ENCODE data around the gene MOGAT3. TPM values are rescaled to one million over a fixed set of nuclear protein-coding genes. Genes with fewer than 3 reads are reported as not detected.
"Not testable (repeated sequence)": the region's sequence is repeated elsewhere in the genome, so short reads cannot be mapped to it uniquely, and the experiment has no call there.

Gene MOGAT3
- total RNA-seq, 1 donor from 2014 or later: not detected

DNA sequence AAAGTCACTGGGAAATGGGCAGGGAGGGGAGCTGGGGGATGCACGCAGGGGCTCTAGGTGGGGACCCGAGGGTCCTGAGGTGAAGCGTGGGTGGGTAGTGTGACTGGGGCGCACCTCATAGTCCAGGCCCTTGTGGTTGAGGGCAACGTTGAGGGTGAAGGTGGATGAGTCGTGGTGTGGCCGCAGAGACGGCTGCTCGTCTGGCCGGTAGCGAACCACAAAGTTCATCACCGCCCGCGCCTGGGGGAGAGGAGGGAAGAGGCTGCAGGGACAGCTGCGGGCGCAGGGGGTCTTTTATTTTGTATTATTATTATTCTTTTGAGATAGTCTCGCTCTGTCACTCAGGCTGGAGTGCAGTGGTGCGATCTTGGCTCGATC is 5.8 kb upstream of the MOGAT3 start:
- intact Hi-C loops (cut with micrococcal nuclease): no loop called here

DNA sequence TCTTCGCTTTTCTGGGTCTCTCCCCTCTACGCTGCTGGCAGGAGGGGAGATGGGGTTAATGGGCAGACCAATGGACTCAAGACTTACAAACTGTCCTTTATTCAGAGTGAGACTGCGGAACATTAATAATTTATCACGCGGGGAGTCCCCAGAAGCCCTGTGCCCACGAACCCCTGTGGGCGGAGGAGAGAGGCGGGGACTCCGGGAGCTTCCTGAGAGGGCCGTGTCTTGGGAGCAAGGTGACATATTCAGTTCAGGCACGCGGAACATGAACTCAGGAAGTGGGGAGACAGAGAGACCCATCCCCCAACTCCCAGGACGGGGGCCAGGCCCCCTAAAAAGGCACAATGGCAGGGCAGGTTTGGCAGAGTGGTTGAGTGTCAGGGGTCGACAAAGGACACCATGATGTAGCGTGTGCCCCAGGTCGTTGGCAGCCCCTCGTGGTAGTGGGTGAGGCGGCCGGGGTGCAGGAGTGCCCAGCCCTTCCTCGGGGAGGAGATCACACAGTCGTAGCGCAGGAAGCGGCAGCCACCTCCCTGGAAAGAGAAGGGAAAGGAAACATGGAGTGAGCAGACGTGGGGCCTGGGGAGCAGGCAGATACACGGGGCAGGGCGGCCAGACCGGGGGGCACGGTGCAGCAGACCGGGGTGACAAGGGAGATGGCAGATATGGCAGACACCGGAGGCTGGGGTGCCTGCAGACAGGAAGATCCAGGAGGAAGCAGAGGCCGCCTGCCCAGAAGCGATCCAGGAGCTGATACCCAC is 5.2 kb upstream of the MOGAT3 start:
- intact Hi-C loops (cut with micrococcal nuclease): no loop called here

DNA sequence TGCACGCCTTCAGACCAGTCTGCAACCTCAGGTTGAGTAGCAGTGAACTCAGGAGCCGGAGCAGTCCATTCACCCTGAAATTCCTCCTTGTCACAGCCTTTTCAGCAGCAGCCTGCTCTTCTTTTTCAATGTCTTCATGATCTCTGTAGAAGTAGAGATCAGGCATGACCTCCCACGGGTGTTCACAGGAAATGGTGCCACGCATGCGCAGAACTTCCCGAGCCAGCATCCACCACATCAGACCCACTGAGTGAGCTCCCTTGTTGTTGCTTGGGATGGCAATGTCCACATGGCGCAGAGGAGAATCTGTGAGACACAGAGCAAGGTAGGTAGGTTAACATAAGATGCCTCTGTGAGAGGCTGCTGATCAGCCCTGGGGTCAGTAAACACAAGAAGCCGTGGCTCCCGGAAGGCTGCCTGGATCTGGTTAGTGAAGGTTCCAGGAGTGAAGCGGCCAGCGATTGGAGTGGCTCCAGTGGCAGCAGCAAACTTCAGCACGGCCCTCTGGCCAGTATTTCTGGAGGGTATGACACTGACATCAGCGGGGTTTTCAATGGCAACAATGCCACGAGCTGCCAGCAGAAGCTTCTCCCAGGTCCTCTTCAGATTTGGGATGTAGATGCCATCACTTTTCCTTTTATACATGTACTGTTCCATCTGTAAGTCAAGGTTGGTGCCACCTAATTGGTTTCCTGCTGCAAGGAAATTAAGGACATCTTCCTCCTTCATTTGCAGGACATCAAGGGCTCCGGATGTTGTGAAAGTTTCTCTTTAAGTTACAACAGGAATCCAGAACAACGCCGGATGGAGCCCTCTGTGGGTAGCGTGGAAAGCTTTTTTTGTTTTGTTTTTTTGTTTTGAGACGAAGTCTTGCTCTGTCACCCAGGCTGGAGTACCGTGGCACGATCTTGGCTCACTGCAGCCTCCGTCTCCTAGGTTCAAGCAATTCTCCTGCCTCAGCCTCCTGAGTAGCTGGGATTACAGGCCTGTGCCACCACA is 3.2 kb upstream of the MOGAT3 start:
- intact Hi-C loops (cut with micrococcal nuclease): loop anchor here (5.0 kb wide), 1 partner anchor 38 kb away; no protein-coding TSS in a partner anchor

DNA sequence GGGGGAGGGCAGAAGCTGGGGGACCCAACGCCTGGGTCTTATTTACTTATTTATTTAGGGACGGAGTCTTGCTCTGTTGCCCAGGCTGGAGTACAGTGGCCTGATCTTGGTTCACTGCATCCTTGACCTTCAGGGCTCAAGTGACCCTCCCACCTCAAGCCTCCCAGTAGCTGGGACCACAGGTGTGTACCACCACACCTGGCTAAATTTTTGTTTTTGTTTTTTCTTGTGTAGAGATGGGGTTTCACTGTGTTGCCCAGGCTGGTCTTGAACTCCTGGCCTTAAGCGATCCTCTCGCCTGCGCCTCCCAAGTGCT is 1.7 kb upstream of the MOGAT3 start:
- intact Hi-C loops (cut with micrococcal nuclease): loop anchor here (5.0 kb wide), 1 partner anchor 40 kb away; no protein-coding TSS in a partner anchor

DNA sequence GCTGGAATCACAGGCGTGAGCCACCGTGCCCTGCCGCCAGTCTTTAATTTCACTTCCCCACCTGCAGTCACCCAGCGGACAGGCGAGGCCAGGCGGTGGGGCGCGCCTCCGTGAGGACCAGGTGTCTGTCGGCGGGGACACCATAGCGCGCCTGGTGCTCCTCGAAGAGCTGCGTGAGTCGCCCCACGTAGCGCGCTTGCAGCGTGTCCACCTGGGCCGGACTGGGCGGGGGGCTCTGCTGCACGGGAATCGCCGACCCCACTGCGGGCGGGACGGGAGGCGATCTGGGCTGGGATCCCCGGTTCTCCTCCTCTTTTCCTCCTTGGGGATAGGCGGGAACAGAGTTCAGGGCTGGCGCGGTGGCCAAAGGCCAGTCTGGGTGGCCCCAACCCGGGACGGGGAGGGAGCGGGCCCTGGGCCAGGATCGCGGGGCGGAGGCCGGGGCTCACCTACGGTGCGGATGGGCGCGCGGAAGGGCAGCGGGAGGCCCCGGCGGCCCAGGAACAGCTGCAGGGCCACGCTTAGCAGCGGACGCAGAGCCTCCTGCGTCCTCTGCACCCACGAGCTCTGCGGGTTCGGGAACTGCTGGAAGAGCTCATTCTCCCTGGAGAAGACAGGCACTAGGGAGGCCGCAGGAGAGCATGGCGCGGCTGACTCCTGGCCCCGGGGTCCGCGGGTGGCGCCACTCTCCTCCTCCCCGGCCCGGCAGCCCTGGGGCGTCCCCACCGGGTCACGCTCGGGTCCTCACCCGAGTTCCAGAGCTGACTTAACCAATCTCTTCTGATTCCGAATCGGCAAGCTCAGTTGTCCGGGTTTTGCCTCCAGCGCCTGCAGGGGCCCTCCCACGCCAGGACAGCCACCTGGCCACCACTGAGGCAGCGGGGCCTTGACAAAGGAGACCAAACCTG is 1.1 kb upstream of the MOGAT3 start:
- intact Hi-C loops (cut with micrococcal nuclease): loop anchor here (5.0 kb wide), 1 partner anchor 40 kb away; no protein-coding TSS in a partner anchor

DNA sequence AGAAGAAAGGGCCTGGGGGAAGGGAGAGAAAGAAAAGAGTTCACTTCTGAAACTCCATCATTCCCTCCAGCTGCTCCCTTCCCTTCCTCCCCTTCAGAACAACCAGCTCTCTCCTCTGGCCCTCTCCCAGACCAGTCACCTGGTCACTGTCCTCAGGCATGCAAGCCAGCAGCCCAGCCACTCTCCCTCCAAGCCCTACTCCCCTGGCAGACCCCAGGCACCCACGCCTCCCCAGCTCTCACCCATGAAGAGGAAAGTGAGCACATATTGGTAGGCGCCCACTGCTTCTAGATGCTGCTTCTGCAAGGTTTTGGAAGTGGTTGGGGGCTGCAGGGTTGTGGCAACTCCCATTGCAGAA is 353 bp downstream of the MOGAT3 start:
- intact Hi-C loops (cut with micrococcal nuclease): loop anchor here (5.0 kb wide), 1 partner anchor 42 kb away; no protein-coding TSS in a partner anchor

DNA sequence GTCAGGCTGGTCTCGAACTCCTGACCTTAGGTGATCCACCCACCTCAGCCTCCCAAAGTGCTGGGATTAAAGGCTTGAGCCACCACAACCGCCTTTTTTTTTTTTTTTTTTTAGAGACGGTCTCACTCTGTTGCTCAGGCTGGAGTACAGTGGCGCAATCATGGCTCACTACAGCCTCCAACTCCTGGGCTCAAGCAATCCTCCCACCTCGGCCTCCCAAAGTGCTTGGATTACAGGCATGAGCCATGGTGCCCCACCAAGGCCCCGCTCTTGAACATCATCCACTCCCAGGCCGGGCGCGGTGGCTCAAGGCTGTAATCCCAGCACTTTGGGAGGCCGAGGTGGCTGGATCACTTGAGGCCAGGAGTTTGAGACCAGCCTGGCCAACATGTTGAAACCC is 1.3 kb downstream of the MOGAT3 start:
- intact Hi-C loops (cut with micrococcal nuclease): not testable (repeated sequence)

DNA sequence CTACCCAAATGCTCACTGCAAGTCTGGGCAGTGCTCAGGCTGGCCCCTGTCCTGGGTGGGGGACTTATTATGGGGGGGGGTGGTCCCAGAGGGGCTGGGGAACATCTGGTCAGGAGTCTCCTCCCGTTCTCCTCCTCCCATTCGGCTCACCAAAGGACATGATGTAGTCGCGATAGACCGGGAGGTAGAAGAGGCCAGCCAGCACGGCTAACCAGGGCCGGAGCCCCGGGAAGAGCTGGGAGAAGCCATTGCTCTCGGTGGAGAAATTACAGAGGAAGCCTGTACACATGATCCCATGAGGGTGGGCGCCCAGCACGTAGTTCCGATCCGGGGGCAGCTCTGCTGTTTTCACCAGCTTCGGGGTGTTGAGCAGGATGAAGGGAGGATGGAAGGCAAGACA is 2.4 kb downstream of the MOGAT3 start:
- intact Hi-C loops (cut with micrococcal nuclease): no loop called here

DNA sequence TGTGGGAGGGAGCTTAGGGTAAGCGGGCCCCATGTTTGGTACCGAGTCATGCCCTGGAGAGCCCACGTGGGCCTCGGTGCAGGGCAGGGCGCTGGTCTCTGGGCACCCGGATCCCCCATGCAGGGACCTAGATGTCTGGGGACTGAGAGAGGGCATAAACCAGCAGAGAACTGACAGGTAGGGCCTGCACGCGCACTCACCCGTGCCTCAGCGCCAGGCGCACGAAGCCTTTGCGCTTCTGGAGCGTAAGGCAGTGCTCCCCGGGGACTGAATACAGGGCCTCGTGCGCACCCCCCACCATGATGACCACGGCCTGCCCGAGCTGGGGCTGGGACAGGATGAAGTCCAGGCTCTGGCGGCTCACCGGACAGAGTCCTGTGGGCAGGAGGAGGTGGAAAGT is 2.8 kb downstream of the MOGAT3 start:
- intact Hi-C loops (cut with micrococcal nuclease): no loop called here

DNA sequence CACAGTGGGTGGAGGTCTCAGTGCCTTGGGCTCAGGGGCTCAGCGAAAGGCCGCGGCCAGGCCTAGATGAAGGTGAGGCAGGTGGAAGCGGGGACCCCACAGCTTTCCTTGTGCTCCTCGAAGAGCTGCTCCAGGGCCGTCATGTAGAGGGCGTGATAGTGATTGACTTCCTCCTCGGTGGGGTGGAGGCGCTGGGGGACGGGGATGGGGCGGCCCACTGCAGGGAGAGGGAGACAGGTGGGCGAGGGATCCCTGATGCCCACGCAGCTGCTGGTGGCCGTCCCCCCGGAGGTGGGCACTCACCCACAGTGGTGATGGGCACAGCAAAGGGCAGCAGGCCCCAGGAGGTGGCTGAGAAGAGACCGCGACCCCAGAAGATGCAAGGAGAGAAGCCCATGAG is 5.0 kb downstream of the MOGAT3 start:
- intact Hi-C loops (cut with micrococcal nuclease): no loop called here

DNA sequence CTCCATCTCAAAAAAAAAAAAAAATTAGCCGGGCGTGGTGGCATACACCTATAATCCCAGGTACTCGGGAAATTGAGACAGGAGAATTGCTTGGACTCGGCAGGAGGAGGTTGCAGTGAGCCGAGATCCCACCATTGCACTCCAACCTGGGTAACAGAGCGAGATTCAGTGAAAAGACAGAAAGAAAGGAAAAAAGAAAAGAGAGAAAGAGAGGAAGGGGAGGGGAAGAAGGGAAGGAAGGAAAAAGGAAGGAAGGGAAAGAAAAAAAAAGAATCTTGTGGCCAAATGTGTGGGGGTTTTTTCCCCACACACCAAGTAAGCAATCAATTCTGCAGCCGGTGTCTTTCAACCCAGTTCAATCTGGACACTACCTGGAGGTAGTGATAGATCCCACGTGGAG is 11.7 kb downstream of the MOGAT3 start:
- intact Hi-C loops (cut with micrococcal nuclease): no loop called here

DNA sequence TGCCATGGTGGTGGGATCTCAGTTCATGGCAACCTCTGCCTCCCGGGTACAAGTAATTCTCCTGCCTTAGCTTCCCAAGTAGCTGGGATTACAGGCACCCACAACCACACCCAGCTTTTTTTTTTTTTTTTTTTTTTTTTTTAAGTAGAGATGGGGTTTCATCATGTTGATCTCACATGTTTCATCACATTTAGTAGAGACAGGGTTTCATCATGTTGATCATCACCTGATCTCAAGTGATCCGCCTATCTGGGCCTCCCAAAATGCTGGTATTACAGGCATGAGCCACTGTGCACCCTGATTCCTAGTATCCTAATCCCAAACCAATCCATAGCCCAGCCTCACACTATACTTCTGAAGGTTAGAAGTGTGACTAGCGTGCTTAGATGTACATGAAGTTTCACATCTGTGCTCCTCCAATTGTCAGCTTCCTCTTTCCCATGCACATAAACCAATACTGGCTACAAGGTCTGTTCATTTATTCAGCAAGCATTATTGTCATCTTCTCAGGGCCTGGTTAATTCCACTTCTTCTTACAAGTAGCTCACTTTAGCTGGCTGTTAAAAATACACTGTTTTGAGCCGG is 13.9 kb downstream of the MOGAT3 start:
- intact Hi-C loops (cut with micrococcal nuclease): no loop called here

DNA sequence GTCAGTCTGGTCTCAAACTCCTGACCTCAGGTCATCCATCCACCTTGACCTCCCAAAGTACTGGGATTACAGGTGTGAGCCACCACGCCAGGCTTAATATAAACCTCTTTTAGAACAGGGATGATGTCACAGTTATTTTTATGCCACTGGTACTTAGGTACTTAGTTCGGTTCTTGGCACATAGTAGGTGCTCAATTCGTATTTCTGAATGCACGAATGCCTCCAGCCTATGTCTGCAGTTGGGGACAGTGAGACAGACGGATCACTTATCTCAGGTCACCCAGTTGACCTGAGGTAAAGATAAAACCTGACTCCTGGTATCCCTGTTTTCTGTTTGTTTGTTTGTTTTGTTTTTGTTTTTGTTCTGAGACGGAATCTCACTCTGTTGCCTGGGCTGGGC is 14.6 kb downstream of the MOGAT3 start:
- intact Hi-C loops (cut with micrococcal nuclease): no loop called here

DNA sequence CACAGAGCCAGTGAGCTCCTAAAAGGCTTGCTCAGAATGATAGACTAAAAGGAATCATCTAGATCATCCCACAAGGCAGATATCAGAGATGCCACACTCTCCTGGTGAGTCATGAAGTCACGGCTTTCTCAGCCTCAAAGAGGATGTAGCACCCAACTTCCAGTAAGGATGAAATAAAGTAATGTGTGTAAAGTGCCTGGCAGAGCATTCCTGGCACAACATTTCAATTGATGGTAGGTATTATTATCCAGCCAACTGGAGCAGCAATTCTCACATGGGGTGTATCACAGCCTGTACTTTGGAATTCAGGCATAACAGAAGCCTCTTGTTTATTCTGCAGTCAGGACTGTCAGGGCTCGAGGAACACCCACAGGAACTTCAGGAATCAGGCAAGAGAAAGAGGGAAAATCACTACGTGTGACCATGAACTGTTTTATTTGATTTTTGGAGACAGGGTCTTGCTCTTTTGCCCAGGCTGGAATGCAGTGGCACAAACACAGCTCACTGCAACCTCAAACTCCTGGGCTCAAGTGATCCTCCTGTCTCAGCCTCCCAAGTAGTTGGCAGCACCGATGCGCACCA is 15.5 kb downstream of the MOGAT3 start:
- intact Hi-C loops (cut with micrococcal nuclease): no loop called here

DNA sequence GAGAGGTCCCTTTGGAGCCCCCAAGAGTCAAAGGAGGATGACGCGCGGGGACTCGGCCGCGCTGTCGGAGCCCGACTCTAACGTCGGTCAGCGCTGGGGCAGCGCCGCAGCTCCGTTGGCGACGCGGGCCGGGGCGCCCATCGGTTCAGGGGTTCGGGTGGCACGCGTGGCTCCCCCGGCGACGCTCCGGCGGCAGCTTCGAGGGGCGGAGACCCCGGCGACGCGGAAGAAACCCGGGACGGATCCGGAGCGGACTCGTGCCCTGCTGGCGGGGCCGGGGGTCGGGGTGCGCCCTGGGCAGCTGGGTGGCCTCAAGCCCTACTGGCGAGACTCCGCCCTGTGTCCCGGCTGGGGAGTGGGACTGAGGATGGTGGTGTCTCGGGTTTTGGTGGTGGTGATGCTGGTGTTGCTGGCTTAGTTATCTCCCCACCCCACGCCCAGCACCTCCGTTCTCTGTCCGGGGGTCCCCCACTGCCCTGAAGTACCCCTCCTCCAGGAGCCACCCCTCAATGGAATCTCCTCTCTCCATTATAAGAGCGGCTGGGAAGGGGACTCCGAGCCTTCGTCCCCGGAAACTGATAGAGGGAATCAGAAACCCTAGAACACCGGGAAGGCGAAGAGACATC is 20.6 kb downstream of the MOGAT3 start, which contains the start of gene NAT16:
Gene NAT16, minus strand, starts transcription at position 164 of the 626 bp plus-strand sequence. CDS start 5,486 bp downstream, outside the sequence.
- intact Hi-C loops (cut with micrococcal nuclease): no loop called here

DNA sequence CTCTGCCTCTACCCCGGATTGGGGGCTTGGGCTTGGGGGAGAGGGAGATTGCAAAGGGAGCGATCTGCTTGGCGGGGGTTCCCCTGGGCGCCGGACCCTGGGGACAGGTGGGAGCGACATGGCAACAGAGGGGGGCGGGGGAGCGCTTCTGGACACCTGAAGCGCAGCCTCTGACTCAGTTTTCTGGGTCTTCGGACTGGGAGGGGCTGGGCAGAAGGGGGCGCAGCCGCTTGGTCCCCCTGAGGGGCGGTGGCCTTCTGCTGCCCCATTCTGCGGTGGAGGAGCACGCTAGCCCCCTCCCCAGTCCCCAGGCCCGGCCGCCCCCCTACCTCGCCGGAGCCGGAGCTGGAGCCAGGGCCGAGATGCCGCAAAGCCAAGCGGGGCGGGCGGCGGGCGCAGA is 21.1 kb downstream of the MOGAT3 start:
- intact Hi-C loops (cut with micrococcal nuclease): no loop called here

DNA sequence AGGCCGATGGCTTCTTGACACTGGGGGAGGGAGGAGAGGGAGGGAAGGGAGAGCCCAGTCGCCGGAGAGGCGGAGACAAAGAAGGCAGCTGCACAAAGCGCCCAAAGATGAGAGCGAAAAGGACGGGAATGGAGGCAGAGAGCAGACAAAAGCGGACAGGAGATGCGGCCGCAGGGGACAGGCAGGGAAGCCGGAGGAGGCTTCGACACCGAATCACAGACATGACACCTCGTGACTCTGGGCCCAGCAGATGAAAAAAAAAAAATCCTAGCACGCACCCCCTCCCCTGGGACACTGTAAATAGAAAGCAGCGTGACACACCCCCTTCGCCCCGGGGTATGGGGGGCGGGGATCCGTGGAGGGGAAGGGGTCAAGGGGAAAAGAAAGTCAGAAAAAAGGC is 21.7 kb downstream of the MOGAT3 start:
- intact Hi-C loops (cut with micrococcal nuclease): no loop called here

DNA sequence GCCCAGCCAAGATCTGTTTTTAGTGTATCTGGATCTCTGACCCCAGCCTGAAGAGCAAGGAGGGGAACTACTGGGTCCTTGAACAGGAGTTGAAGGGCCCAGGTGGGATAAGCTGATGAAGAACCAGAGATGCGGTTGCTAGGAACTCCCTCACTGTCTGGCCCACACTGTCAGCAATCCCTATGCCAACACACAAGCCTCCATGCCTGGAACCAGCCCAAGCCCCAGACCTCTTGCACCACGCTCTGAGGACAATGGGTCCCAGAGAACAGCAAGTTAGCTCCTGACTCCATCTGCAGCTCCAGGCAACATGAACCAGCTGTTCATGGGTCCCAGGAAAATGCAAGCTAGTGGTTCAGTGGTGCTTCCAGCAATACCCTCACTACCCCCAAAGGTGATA is 23.2 kb downstream of the MOGAT3 start:
- intact Hi-C loops (cut with micrococcal nuclease): no loop called here

DNA sequence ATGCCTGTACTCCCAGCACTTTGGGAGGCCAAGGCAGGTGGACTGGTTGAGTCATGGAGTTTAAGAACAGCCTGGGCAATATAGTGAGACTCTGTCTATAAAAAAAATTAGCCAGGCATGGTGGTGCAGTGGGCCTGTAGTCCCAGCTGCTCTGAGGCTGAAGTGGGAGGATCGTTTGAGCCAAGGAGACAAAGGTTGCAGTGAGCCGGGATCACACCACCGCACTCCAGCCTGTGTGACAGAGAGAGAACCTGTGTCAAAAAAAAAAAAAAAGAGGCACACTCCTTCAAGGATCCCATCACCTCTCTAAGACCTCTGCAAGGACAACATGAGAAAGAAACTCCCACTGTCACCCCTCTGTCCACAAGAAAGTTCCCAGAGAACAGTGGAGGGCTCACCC is 25.2 kb downstream of the MOGAT3 start:
- intact Hi-C loops (cut with micrococcal nuclease): no loop called here

DNA sequence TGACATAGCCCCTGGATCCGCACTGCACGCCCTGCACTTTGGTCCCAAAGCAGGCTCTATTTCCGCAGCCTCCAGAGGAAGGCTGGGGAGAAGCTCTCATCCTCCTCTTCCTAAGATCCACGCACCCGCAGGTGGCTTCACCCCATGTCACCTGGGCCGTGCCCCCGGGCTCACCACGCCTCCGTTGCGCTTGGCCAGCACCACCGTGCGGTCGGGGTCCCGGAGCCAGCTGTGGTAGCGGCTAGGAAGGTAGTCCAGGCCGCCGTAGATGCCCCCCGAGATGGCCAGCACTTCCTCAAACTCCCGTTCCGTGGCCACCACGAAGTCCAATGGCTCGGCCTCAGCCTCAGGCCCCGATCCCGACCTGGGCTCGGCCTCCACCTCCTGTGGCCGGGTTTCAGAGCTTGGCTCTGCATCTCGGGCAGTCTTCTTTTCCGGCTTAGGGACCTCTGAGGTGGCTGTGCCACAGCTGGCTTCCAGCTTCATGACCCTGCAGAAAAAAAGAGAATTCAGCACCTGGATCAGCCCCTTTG is 26.4 kb downstream of the MOGAT3 start:
- intact Hi-C loops (cut with micrococcal nuclease): loop anchor here (1.0 to 5.0 kb wide), 3 partner anchors 20 to 207 kb away; partner anchors contain the start of genes AP1S1 and MUC12
